Measurements from ENCODE around the gene RFFL. TPM values are rescaled to one million over a fixed set of nuclear protein-coding genes. Genes with fewer than 3 reads are reported as not detected.
A peak's percentile ranks its signal among the peaks of the same experiment; 100 is the strongest.

RFFL gene
- total RNA-seq, 1 donor from 2014 or later: 25.4 TPM

GRCh38 chr17:35076874-35077273 is 13.4 kb upstream of the RFFL start:
- no peak for DNase-seq (ENCODE audit: low spot score)
- Mint-ChIP-seq H3K36me3 (ENCODE audit: low read depth) (peaks cover 17% of the 10 kb centered on the region), H3K4me1 (ENCODE audit: low read depth) (peaks cover 66% of the 10 kb centered on the region), H3K27ac (no peak overlapping the region), H3K9me3 (no peaks in the 10 kb centered on the region), H3K4me3 (ENCODE audit: low read depth) (no peak overlapping the region), H3K27me3 (ENCODE audit: low read depth) (no peaks in the 10 kb centered on the region)
- intact Hi-C loops (cut with micrococcal nuclease): no loop called here

GRCh38 chr17:35074711-35075707 is 11.5 kb upstream of the RFFL start:
- Mint-ChIP-seq H3K27me3 (ENCODE audit: low read depth) (no peaks in the 10 kb centered on the region), H3K27ac (peak overlapping the region; percentile 72), H3K4me1 (ENCODE audit: low read depth) (peaks cover 52% of the 10 kb centered on the region), H3K4me3 (ENCODE audit: low read depth) (peak overlapping the region; percentile 35), H3K9me3 (no peaks in the 10 kb centered on the region), H3K36me3 (ENCODE audit: low read depth) (peaks cover 29% of the 10 kb centered on the region)
- intact Hi-C loops (cut with micrococcal nuclease): loop anchor here (2.0 kb wide), 1 partner anchor 52 kb away; no protein-coding TSS in a partner anchor
- DNase-seq (ENCODE audit: low spot score): no peak

- peak overlapping the region; percentile 35 for H3K4me3 Mint-ChIP-seq (ENCODE audit: low read depth)
- intact Hi-C loops (cut with micrococcal nuclease): loop anchor here (1.0 to 2.0 kb wide), 4 partner anchors 8 to 51 kb away; partner anchors contain the start of gene RFFL
- H3K36me3 Mint-ChIP-seq (ENCODE audit: low read depth): peaks cover 38% of the 10 kb centered on the region
- H3K27me3 Mint-ChIP-seq (ENCODE audit: low read depth): no peaks in the 10 kb centered on the region
- peaks cover 53% of the 10 kb centered on the region for H3K4me1 Mint-ChIP-seq (ENCODE audit: low read depth)
- DNase-seq (ENCODE audit: low spot score): no peak
- H3K9me3 Mint-ChIP-seq: no peaks in the 10 kb centered on the region
- H3K27ac Mint-ChIP-seq: peak overlapping the region; percentile 78
Observed at GRCh38 chr17:35073991-35074627, 10.6 kb upstream of the RFFL start.

GRCh38 chr17:35073183-35073790 is 9.8 kb upstream of the RFFL start:
- no peak for DNase-seq (ENCODE audit: low spot score)
- H3K36me3 Mint-ChIP-seq (ENCODE audit: low read depth): peaks cover 44% of the 10 kb centered on the region
- H3K9me3 Mint-ChIP-seq: no peaks in the 10 kb centered on the region
- H3K27me3 Mint-ChIP-seq (ENCODE audit: low read depth): no peaks in the 10 kb centered on the region
- peaks cover 59% of the 10 kb centered on the region for H3K4me1 Mint-ChIP-seq (ENCODE audit: low read depth)
- intact Hi-C loops (cut with micrococcal nuclease): loop anchor here (1.0 kb wide), 3 partner anchors 9 to 27 kb away; partner anchors contain the start of gene RFFL
- H3K27ac Mint-ChIP-seq: peak overlapping the region; percentile 78
- H3K4me3 Mint-ChIP-seq (ENCODE audit: low read depth): no peak overlapping the region

- no peak overlapping the region for H3K4me3 Mint-ChIP-seq (ENCODE audit: low read depth)
- DNase-seq (ENCODE audit: low spot score): no peak
Observed at GRCh38 chr17:35069311-35069710, 5.8 kb upstream of the RFFL start.

GRCh38 chr17:35068249-35068648 is 4.7 kb upstream of the RFFL start:
- H3K27me3 Mint-ChIP-seq (ENCODE audit: low read depth): no peaks in the 10 kb centered on the region
- peaks cover 60% of the 10 kb centered on the region for H3K4me1 Mint-ChIP-seq (ENCODE audit: low read depth)
- no peak overlapping the region for H3K27ac Mint-ChIP-seq
- no peaks in the 10 kb centered on the region for H3K9me3 Mint-ChIP-seq
- H3K36me3 Mint-ChIP-seq (ENCODE audit: low read depth): peaks cover 40% of the 10 kb centered on the region
- H3K4me3 Mint-ChIP-seq (ENCODE audit: low read depth): no peak overlapping the region
- intact Hi-C loops (cut with micrococcal nuclease): loop anchor here (10.0 kb wide), 2 partner anchors 177 to 277 kb away; partner anchors contain the start of gene SLFN5
- no peak for DNase-seq (ENCODE audit: low spot score)

More at GRCh38 chr17:35069311-35069710, 5.8 kb upstream of the RFFL start:
- peaks cover 40% of the 10 kb centered on the region for H3K36me3 Mint-ChIP-seq (ENCODE audit: low read depth)
- H3K27me3 Mint-ChIP-seq (ENCODE audit: low read depth): no peaks in the 10 kb centered on the region
- intact Hi-C loops (cut with micrococcal nuclease): loop anchor here (10.0 kb wide), 2 partner anchors 175 to 275 kb away; partner anchors contain the start of gene SLFN5
- H3K27ac Mint-ChIP-seq: no peak overlapping the region
- peaks cover 60% of the 10 kb centered on the region for H3K4me1 Mint-ChIP-seq (ENCODE audit: low read depth)
- no peaks in the 10 kb centered on the region for H3K9me3 Mint-ChIP-seq

- Mint-ChIP-seq H3K27ac (no peak overlapping the region), H3K9me3 (no peaks in the 10 kb centered on the region), H3K27me3 (ENCODE audit: low read depth) (no peaks in the 10 kb centered on the region), H3K4me1 (ENCODE audit: low read depth) (peaks cover 59% of the 10 kb centered on the region), H3K36me3 (ENCODE audit: low read depth) (peaks cover 40% of the 10 kb centered on the region), H3K4me3 (ENCODE audit: low read depth) (no peak overlapping the region)
- intact Hi-C loops (cut with micrococcal nuclease): loop anchor here (10.0 kb wide), 2 partner anchors 179 to 279 kb away; partner anchors contain the start of gene SLFN5
- no peak for DNase-seq (ENCODE audit: low spot score)
Observed at GRCh38 chr17:35065880-35066279, 2.4 kb upstream of the RFFL start.

DNA sequence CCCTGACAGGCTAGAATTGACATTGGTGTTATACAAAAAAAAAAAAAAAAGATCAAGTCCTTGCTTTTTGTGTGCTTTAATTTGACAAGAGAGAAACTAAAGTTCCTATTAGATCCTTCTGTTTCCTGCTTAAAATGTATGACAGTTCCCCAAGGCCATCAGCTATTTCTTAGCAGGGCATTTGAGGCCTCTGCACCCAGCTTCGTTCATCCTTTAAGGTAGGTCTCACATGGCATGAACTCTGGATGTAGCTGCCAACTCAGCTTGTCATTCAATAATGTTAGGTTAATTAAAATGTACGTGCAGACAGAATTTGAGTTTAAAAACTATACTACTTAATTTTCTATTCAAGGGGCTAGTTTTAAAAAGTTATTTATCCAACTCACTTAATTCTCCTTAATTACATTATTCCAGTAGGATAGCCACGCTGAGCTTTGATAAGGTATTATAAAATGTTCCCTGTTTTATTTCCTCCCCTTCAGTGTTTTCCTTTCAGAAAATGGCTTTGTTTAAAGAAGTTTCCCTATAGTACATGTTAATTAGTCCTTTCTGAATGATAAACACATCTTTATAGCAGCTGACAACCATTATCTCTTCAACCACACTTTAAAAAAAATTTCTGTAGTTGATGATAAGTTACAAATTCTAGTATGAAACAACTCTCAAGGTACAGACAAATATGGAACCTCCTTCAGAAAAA is 1.2 kb upstream of the RFFL start:
- Mint-ChIP-seq H3K36me3 (ENCODE audit: low read depth) (peaks cover 45% of the 10 kb centered on the region), H3K27ac (peak overlapping the region; percentile 75), H3K4me1 (ENCODE audit: low read depth) (peaks cover 58% of the 10 kb centered on the region), H3K4me3 (ENCODE audit: low read depth) (no peak overlapping the region), H3K9me3 (no peaks in the 10 kb centered on the region), H3K27me3 (ENCODE audit: low read depth) (no peaks in the 10 kb centered on the region)
- no peak for DNase-seq (ENCODE audit: low spot score)
- intact Hi-C loops (cut with micrococcal nuclease): loop anchor here (5.0 to 10.0 kb wide), 3 partner anchors 180 to 677 kb away; partner anchors contain the start of gene SLFN5

DNA sequence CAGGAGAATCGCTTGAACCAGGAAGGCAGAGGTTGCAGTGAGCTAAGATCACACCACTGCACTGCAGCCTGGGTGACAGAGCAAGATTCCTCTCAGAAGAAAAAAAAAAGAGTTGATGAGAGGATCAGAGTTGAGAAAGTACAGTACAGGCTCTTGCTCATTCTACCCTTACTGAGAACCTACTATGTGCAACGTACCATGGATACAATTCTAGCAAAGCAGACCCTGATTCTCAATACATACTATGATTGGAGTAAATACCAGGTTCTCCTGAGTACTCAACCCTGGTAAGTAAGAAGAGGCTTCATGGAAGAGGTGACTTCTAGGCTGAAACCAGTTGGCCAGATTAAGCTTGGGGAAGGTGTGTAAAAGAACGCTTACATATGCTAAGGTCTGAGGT is 1.2 kb downstream of the RFFL start:
- H3K9me3 Mint-ChIP-seq: no peaks in the 10 kb centered on the region
- DNase-seq (ENCODE audit: low spot score): no peak
- no peaks in the 10 kb centered on the region for H3K27me3 Mint-ChIP-seq (ENCODE audit: low read depth)
- peak overlapping the region; percentile 1 for H3K4me3 Mint-ChIP-seq (ENCODE audit: low read depth)
- peaks cover 50% of the 10 kb centered on the region for H3K36me3 Mint-ChIP-seq (ENCODE audit: low read depth)
- intact Hi-C loops (cut with micrococcal nuclease): loop anchor here (2.0 to 10.0 kb wide), 5 partner anchors 18 to 675 kb away; partner anchors contain the start of genes LIG3 and SLFN5
- peak overlapping the region; percentile 59 for H3K27ac Mint-ChIP-seq
- H3K4me1 Mint-ChIP-seq (ENCODE audit: low read depth): peaks cover 46% of the 10 kb centered on the region

DNA sequence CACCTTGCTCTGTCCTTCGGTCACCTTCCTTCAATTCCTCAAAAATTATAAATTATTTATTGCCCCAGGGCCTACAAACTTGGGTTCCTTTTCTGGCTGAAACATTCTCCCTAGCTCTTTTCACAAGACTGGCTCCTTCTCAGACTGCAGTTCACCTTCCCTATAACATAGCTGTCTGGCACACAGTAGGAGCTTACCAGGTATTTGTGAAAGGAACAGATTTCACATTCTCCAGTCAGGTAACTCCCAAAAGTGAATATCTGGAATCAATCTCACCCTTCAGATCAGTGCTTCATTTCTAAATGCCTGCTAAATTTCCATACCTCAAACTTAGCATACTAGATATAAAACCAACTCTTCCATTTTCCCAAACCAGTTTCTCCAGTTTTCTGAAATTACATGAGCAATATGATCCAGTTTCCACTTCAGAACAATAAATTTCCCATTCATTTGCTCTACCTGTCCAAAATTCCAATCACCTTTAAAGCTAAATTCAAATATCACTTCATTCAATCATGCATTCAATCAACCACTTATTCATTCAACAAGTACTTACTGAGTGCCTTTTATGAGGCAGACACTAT is 6.1 kb downstream of the RFFL start:
- Mint-ChIP-seq H3K36me3 (ENCODE audit: low read depth) (peaks cover 44% of the 10 kb centered on the region), H3K27me3 (ENCODE audit: low read depth) (no peaks in the 10 kb centered on the region), H3K27ac (no peak overlapping the region), H3K4me1 (ENCODE audit: low read depth) (peaks cover 33% of the 10 kb centered on the region), H3K9me3 (no peaks in the 10 kb centered on the region), H3K4me3 (ENCODE audit: low read depth) (no peak overlapping the region)
- DNase-seq (ENCODE audit: low spot score): no peak
- intact Hi-C loops (cut with micrococcal nuclease): no loop called here

DNA sequence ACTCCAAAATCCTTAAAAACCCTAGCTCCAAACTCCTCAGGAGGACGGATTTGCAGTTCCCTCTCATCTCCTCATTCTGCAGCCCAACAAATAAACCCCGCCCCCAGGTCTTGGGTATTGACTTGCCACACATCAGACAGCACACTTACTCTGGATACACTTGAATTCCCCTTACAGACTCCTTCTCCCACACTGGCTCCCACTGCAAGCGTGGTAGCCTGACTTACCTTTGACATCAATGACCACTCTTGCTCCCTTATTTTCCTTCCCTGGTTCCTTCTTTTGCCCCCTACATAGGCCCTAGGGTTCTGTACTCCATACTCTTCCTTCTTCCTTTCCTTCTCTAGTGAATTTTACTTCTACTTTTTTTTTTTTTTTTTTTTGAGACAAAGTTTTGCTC is 7.5 kb downstream of the RFFL start:
- intact Hi-C loops (cut with micrococcal nuclease): no loop called here
- Mint-ChIP-seq H3K27ac (no peak overlapping the region), H3K4me1 (ENCODE audit: low read depth) (peaks cover 44% of the 10 kb centered on the region), H3K9me3 (no peaks in the 10 kb centered on the region), H3K4me3 (ENCODE audit: low read depth) (no peak overlapping the region), H3K36me3 (ENCODE audit: low read depth) (peaks cover 38% of the 10 kb centered on the region), H3K27me3 (ENCODE audit: low read depth) (no peaks in the 10 kb centered on the region)
- no peak for DNase-seq (ENCODE audit: low spot score)
